ENCODE results near the gene SMOC2.

DNA sequence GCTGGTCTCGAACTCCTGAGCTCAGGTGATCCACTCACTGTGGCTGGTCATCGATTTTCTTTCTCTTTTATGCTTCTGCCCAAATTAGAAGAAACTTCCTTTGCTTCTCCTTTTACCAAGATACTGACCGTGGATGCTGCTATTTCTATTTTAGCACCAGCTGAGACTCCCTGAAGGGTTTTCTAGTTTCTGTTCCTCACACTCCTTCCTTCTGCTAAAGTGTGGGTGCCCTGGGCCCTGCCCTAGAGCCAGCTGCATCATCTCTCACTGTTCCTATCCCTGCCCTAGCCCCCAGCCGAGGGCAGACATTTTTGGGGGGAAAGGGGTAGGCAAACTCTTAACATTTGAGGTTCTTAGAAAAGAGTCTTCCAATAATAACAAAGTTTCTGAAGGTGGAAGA, 6.3 kb downstream of the SMOC2 start:
- no peak for TF ChIP-seq GATA2 (IDR thresholded peaks at IDR 0.05; ENCODE audit: low read depth, low read length)
- TF ChIP-seq GATA3 (IDR thresholded peaks at IDR 0.05; ENCODE audit: low read depth, low read length): no peak

All from SH-SY5Y (cell line).